NK-92 treated with Interleukin-12 subunit alpha and Interleukin-12 subunit beta, amount 100 ng/mL, for 24 hours (cell line): ENCODE measurements around the gene ST7L.

ENCODE experiments used
- DNase-seq: peaks from one replicate; lab custom pipeline; 2025; lab: John Stamatoyannopoulos, UW

The ST7L gene

DNA sequence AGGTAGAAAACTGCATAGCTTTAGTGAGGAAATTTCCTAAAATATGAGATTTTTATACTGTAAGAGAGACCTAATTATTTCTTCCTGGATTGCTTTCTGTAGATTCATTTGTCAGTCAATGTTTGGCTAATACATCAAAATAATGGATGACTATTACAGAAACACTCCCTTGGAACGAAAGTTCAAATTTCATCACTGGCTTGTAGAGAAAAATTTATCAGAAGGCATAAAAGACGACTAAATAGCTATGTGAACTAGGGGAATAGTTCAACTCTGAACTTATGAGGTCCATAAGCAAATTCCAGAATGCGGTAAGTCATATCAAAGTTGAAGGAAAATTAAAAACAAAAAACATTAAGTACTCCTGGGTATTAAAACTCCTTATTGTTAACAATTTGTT is 74.2 kb downstream of the ST7L start:
- DNase-seq, result no peak

DNA sequence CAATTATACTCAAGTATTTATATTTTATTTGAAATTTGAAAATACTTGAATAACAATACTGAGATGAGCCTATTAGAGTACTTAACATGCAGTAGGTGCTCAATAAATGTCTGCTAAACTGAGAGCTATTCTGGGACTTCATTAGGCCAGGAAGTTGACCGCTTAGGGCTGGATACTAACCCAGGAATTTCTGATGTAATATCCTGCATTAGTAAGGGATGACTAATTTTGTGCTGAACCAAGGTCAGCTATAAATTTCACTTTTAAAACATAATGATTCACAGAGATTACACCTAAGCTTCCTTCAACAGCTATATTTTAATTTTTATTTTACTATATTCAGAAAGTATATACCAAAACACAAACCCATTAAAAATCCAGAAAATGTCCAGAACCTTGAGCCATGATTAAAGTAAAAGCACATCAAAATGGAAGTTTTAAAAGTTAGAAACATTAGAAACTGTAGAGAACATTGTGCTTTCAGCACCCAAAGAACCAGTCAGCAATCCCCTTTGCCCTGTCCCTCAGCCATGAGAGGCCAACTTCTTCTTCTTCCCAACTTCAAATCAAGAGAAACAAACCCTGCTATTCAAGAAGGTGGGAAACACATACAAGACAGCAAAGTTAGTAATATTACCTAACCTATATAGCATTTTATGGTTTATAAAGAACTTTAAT is 74.8 kb downstream of the ST7L start:
- DNase-seq, result no peak

DNA sequence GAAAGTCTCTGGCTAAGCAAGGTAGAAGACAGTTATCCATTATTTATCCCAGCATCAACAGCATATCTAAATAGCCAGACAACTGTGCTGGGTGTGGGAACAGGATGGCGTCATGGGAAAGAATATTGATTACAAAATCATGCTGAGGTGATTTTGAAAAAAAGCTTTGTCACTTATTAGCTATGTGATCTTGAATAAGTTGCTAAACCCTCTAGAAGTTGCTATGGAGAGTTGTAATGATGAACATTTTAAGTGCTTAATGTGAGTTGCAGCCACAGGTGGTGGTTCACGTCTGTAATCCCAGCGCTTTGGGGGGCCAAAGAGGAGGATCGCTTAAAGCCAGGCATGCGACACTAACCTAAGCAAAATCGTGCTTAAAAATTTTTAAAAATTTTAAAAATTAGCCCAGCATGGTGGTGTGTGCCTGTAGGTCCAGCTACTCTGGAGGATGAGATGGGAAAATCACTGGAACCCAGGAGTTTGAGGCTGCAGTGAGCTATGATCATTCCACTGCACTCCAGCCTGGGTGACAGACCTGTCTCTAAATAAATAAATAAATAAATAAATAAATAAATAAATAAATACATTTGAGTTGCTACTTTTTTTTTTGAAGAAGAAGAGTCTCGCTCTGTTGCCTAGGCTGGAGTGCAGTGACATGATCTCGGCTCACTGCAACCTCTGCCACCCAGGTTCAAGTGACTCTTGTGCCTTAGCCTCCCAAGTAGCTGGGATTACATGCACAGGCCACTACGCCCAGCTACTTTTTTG is 76.6 kb downstream of the ST7L start:
- no peak for DNase-seq

- no peak for DNase-seq
Observed at GRCh38 chr1:112541299-112541698, 77.6 kb downstream of the ST7L start.

DNA sequence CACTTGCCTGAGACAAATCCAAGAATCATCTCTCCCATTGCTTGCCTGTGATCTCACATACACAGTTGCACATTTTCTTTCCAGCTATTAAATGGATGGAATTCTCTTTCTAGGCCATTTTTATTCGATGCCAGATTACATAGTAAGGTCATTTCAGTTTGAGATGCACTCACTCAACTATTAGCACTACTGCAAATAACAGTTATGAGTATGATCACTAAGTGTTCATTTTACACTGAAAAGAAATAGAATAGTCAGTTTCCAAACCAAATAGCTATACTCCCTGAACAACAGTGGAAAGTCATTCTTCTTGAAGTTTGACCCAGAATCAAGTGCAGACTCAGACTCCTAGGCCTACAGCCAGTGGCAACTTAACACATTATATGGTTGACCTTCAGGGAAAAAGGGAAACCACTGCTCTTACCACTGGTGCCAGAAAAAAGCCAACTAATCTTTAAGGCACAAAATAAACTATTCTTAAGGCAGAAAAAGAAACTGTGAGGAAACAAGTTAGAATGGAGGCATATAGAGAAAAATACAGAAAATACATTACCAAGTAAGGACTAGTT is 78.6 kb downstream of the ST7L start:
- no peak for DNase-seq

- no peak for DNase-seq
Observed at GRCh38 chr1:112538883-112539282, 80.1 kb downstream of the ST7L start.

- DNase-seq, result no peak
Observed at GRCh38 chr1:112537456-112537855, 81.5 kb downstream of the ST7L start.

DNA sequence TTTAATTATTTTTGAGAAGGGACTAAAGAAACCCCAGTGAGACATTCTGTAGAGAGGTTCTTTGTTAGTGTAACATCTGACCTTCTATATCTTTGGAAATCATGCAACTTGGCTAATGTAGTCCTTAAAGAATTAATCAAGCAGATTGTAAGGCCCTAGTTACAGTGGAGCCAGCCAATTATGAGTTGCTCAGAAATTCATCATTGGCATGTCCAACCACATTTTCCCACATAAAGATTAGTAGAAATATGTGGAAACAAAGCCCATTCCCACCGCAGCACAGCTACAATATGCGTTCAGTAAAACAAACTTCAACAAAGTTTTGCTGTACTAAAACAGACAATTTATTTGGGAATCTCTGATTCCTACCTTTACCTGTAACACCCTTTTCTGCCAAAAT is 82.4 kb downstream of the ST7L start:
- DNase-seq, result no peak

DNA sequence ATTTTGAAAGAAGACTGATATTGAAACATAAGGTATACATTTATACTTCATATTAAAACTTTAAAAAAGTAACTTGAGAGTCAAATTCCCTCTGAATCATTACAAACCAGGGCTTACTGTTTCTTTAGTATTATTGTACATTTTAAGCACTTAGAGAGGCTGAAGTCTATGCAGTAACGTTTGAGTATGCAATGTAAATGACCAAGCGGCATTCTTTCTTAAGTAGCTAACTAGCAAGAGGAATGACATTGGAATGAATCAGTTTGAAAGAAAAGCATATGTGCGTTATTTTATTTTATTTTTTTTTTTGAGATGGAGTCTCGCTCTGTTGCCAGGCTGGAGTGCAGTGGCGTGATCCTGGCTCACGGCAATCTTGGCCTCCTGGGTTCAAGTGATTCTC is 85.9 kb downstream of the ST7L start:
- DNase-seq, result no peak

DNA sequence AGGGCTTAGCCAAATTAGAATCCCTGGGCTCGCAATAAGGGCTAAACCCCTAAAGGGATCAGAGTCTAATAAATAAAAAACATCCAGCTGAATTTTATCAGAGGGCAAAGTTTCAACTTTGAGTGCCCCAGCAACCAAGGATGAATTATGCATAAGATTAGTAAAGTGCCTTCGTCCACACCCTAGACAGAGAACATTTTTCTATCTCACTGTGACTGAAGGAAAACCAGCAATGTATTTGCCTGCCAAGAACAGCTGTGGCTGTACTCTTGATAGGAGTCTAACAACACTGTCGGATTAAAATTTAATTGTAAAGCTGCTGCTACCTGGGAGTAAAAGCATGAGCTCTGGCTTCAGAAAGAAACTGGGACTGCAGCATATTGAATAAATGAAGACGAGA is 86.9 kb downstream of the ST7L start:
- DNase-seq, result no peak

DNA sequence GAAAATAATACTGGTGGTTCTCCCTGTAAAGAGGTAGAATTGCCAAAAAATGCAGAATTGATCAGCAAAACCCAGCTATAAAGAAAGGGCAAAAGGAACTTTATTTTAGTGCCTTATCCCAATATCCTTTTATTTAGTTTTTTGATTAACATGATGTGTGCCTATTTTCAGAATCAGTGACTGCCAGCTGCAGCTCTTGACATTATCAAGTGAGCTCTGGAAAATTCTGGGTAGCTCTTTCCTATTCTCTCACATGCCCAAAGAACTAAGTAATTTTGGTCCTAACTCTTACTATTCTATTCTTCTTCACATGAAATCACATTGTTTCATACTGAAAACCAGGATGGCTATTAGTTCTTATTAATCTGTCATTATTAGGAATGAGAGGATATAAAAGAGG is 88.1 kb downstream of the ST7L start:
- no peak for DNase-seq

DNA sequence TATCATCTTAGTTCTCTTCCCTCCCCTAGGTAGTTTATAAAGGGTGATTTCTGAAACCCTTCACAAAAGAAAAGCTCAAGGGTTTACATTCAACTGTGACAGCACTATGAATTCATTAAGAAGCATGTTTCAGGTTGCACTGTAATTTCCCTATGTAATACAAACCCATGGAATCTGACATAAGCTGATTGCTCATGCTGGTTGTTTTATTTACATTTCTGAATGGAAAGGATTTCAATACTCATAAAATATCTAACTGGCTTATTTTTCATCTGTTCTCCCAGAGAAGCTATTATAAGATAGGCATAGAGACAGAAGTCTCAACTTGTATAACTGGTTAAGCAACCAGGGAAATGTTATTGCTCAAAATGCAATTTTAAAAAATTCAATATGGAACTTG is 89.6 kb downstream of the ST7L start:
- DNase-seq, result no peak

DNA sequence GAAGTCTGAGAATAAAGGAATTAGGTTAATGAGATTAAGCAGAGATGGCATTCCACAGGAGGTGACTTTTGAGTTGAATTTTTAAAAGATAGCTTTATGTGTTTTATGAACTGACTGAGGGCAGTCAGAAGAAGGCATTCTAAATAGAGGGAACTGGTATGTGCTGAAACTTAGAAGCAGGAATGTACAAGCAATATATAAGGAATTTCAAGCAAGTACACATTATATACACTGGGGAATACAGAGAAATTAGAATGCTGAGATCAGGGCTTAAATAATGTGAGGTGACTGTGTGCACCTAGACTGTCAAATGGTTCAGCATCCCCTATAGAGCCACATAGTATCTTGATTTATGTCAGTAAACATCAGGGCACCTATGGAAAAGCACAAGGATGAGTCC is 90.9 kb downstream of the ST7L start:
- DNase-seq, result no peak

DNA sequence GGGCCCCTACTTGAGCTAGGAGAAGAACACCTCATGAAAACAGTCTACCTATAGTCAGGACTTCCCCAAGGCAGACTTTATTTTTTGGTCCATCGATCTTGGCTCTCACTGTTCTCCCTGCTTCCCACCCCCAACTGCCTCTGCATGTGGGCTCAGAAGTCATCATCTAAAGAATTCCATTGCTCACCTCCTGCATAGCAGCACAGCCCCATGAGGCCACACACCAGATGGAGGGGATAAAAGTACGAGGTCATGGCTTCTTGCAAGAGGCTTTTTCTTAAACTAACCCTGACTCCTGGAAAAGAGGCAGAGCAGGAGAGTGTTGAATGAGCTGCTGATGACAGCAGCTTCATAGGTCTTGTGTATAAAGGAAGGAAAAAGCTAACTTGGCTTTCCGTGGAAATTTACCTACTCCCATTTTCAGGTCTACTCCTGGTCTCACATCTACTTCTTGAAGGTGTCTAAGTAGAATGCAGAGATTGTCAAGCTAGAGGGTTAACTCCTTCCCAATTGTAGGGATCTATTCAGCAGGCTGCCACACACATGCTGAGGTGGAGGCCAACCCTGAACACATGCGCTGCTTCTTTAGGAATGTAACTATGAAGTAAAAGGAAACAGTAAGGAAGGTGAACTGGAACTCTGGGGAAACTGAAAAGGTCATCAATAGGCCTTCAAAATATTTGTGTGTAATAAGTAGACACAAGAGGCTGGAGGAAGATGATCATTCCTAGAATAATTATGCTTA is 91.5 kb downstream of the ST7L start:
- no peak for DNase-seq

DNA sequence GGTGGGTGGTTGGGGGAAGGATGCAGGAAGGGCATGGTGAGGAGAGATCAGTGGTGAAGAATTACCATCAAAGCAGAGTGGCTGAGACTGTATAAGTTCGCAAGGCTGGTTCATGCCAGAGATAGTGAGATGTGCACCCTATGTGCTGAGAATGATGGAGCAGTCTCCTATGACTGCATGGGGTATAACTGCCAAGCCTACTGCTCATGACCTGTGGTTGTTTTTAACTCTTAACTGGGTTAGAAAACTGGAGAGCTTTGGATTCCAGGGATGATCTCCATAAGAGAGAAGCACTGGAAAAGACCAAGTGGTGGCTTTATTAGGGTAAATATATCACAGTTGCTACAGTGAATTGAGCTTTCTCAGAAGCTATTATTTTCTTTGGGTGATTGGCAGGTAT is 94.0 kb downstream of the ST7L start:
- DNase-seq, result no peak

- DNase-seq, result no peak
Observed at GRCh38 chr1:112524251-112524650, 94.7 kb downstream of the ST7L start.

DNA sequence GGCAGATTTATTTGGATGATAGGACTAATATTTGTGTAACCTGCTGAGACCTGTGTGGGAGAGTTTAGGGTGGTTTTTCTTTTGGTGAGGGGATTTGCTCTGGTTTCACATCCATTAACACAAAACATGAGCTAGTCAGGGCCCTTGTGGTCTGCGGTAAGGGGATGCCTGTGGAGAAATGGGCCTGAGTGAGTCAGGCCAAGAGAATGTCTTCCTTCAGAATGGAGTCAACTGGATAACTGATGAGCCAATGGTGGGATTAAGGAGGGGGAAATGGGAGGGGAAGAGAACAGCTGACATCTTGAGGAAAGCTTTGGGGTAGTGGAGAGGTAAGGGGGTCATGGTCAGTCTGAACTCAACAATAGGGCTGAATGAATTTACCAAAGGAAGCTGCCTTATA is 96.3 kb downstream of the ST7L start:
- DNase-seq, result no peak

- DNase-seq, result no peak
Observed at GRCh38 chr1:112520166-112520565, 98.8 kb downstream of the ST7L start.

DNA sequence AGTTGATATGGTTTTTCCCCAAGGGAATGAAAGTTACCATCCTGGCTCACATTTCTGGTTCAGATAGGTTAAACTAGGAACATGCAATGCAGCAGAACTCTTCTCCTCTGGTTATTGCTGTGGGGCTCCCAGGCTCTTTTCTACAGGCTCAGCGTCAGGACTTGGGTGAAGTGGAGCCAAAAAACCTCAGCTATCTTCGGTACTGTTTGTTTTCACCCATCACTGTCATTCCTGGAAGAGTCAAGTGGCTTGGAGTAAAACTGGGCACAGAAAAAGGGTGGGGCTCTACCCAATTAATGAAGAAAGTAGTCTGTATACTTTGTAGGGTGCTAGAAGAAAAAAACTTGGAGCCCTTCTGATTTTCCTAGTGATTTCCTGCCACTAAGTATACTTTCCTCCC is 100.8 kb downstream of the ST7L start:
- DNase-seq, result no peak

- DNase-seq, result no peak
Observed at GRCh38 chr1:112517646-112518045, 101.3 kb downstream of the ST7L start.

DNA sequence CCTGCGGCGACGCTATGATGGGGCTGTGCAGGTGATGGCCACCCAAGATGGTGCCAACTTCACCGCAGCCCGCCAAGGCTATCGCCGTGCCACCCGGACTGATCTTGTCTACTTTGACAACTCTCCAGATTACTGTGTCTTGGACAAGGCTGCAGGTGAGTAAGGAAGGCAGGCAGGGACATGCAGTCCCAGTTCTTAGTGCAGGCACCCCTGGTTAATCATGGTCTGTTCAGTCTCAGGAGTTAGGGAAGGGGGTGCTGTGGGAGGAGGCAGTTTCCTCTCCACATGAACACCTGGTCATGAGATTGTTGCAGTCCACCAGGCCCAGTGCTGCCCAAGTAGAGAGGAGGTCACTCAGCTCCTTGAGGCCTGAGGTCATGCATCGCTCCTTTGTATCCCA is 101.7 kb downstream of the ST7L start:
- DNase-seq, result no peak

GRCh38 chr1:112516141-112516540 is 102.8 kb downstream of the ST7L start:
- no peak for DNase-seq
